ENCODE results near the gene ACBD4.
A peak's percentile ranks its signal among the peaks of the same experiment; 100 is the strongest.

ACBD4 gene

GRCh38 chr17:45132320-45132571 is 3.2 kb upstream of the ACBD4 start, which contains the start of gene PLCD3:
Gene PLCD3, minus strand, starts transcription at chr17:45132515. Its CDS starts 105 bp downstream, at chr17:45132410.
- TF ChIP-seq, protein P1, sequence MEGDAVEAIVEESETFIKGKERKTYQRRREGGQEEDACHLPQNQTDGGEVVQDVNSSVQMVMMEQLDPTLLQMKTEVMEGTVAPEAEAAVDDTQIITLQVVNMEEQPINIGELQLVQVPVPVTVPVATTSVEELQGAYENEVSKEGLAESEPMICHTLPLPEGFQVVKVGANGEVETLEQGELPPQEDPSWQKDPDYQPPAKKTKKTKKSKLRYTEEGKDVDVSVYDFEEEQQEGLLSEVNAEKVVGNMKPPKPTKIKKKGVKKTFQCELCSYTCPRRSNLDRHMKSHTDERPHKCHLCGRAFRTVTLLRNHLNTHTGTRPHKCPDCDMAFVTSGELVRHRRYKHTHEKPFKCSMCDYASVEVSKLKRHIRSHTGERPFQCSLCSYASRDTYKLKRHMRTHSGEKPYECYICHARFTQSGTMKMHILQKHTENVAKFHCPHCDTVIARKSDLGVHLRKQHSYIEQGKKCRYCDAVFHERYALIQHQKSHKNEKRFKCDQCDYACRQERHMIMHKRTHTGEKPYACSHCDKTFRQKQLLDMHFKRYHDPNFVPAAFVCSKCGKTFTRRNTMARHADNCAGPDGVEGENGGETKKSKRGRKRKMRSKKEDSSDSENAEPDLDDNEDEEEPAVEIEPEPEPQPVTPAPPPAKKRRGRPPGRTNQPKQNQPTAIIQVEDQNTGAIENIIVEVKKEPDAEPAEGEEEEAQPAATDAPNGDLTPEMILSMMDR (IDR thresholded peaks at IDR 0.05; ENCODE audit: low read length) = no peak
- no peak for TF ChIP-seq EZH2 (IDR thresholded peaks at IDR 0.05; ENCODE audit: borderline replicate concordance, low read length)
- H3K9me3 ChIP-seq (ENCODE audit: low read length) = no peaks in the 10 kb centered on the region
- no peaks in the 10 kb centered on the region for H3K27me3 ChIP-seq (ENCODE audit: insufficient read depth, low read length)
- no peaks in the 10 kb centered on the region for H3F3A ChIP-seq (ENCODE audit: insufficient read depth, low read length)
- peak within 1 kb of the TSS; percentile 65 for H3K4me3 ChIP-seq (ENCODE audit: low read depth, low read length, poor library complexity, severe bottlenecking)
- no peaks in the 10 kb centered on the region for H3K9me2 ChIP-seq (ENCODE audit: low read depth, low read length)
- peaks cover 17% of the 10 kb centered on the region for H3K4me1 ChIP-seq (ENCODE audit: insufficient read depth, low read length, severe bottlenecking)
- H3K27ac ChIP-seq (ENCODE audit: low read depth, low read length, poor library complexity, severe bottlenecking) = no peak within 1 kb of the TSS
- peak within 1 kb of the TSS; percentile 92 for H3K4me2 ChIP-seq (ENCODE audit: low read length)
- H2AFZ ChIP-seq (ENCODE audit: low read length) = no peak within 1 kb of the TSS
- H4K20me1 ChIP-seq (ENCODE audit: insufficient read depth, low read length) = no peaks in the 10 kb centered on the region
- no peaks in the 10 kb centered on the region for H3K79me2 ChIP-seq (ENCODE audit: insufficient read depth, low read length)
- peak within 1 kb of the TSS; percentile 51; the same call in 1 of the 2 replicates for H3K9ac ChIP-seq (ENCODE audit: low read length)
- H3K36me3 ChIP-seq (ENCODE audit: insufficient read depth, low read length) = no peaks in the 10 kb centered on the region

DNA sequence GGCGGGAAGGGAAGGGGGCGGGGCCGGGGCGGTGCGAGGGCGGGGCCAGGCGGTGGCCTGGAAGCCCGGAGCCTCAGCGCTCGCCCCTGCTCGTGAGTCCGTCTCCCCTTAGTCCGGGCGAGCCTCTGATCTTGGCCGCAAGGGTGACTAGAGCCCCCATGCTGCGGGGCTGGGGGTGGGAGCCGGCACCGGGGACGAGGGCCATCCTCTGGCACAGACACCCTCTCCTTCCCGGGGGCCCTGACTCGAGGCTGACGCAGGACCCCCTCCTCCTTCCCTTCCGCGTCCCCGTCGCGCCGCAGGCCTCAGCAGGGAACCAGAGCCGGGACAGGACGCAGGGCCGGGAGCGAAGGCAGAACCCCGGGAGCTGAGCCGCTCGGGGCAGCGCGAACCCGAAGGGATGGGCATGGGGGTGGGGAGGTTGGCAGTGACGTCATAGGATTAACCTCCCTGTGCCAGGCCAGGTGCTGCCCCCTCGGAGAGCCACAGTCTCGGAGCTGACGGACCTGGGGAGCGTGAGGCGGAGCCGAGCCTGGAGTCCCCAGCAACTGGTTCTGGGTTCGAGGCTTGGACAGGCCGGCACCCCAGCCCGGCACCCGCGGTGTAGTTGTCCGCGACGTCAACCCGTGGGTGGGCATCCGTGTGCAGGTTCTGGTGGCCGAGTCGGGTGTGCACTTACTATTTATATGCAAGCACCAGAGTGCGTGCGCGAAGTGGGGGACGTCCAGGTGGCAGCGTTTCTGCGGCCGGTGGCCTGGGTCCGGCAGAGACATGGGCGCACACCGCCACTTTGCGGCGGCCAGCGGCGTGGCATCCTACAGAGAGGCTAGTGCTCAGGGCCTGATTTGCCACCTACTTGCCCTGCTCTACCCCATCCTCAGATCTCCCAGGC is 2.7 kb upstream of the ACBD4 start:
- Histone ChIP-seq H3K27ac (ENCODE audit: low read depth, low read length, poor library complexity, severe bottlenecking) (no peak overlapping the region), H3K9me3 (ENCODE audit: low read length) (no peaks in the 10 kb centered on the region), H3K79me2 (ENCODE audit: insufficient read depth, low read length) (no peaks in the 10 kb centered on the region), H4K20me1 (ENCODE audit: insufficient read depth, low read length) (no peaks in the 10 kb centered on the region), H3K36me3 (ENCODE audit: insufficient read depth, low read length) (no peaks in the 10 kb centered on the region), H3K27me3 (ENCODE audit: insufficient read depth, low read length) (no peaks in the 10 kb centered on the region), H3K9ac (ENCODE audit: low read length) (peak overlapping the region; percentile 51; the same call in 1 of the 2 replicates), H2AFZ (ENCODE audit: low read length) (no peak overlapping the region), H3K4me2 (ENCODE audit: low read length) (peak overlapping the region; percentile 92), H3K9me2 (ENCODE audit: low read depth, low read length) (no peaks in the 10 kb centered on the region), H3K4me3 (ENCODE audit: low read depth, low read length, poor library complexity, severe bottlenecking) (peak overlapping the region; percentile 65), H3F3A (ENCODE audit: insufficient read depth, low read length) (no peaks in the 10 kb centered on the region), H3K4me1 (ENCODE audit: insufficient read depth, low read length, severe bottlenecking) (peaks cover 17% of the 10 kb centered on the region)
- TF ChIP-seq, protein P1 (IDR thresholded peaks at IDR 0.05; ENCODE audit: low read length) = peak; percentile 76
- TF ChIP-seq EZH2 (IDR thresholded peaks at IDR 0.05; ENCODE audit: borderline replicate concordance, low read length) = no peak

DNA sequence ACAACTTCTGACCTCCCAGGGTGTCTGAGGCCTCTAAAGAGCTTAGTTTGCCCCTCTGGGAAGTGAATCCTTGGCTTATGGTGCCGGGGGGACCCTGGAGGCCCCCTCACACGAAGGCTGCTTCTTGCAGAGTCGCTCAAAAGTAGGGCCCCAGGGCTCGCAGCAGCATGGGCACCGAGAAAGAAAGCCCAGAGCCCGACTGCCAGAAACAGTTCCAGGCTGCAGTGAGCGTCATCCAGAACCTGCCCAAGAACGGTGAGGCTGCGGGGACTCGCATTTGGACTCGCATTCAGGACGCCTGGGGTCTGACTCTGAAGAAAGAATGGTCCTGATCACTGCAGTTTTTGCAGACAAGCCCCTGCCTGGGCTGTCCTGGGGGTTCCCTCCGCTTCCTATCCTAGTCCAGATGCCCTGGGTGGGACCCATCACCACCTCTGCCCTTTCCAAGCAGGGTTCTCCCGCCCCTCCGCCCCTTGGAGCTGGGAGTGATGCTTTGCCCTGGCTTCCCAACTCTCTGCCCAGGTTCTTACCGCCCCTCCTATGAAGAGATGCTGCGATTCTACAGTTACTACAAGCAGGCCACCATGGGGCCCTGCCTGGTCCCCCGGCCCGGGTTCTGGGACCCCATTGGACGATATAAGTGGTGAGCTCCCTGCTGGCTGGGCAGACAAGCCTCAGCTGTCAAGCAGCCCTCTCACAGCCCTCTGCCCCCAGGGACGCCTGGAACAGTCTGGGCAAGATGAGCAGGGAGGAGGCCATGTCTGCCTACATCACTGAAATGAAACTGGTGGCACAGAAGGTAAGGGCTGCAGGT is 698 bp downstream of the ACBD4 start:
- H3K27me3 ChIP-seq (ENCODE audit: insufficient read depth, low read length) = no peaks in the 10 kb centered on the region
- H3K9me2 ChIP-seq (ENCODE audit: low read depth, low read length) = no peaks in the 10 kb centered on the region
- H3K36me3 ChIP-seq (ENCODE audit: insufficient read depth, low read length) = no peaks in the 10 kb centered on the region
- H3K27ac ChIP-seq (ENCODE audit: low read depth, low read length, poor library complexity, severe bottlenecking) = no peak overlapping the region
- H3K4me1 ChIP-seq (ENCODE audit: insufficient read depth, low read length, severe bottlenecking) = peaks cover 17% of the 10 kb centered on the region
- H3F3A ChIP-seq (ENCODE audit: insufficient read depth, low read length) = no peaks in the 10 kb centered on the region
- no peak overlapping the region for H2AFZ ChIP-seq (ENCODE audit: low read length)
- no peaks in the 10 kb centered on the region for H3K9me3 ChIP-seq (ENCODE audit: low read length)
- H3K4me2 ChIP-seq (ENCODE audit: low read length) = peak overlapping the region; percentile 83
- H4K20me1 ChIP-seq (ENCODE audit: insufficient read depth, low read length) = no peaks in the 10 kb centered on the region
- H3K4me3 ChIP-seq (ENCODE audit: low read depth, low read length, poor library complexity, severe bottlenecking) = peak overlapping the region; percentile 60
- TF ChIP-seq, protein P1 (IDR thresholded peaks at IDR 0.05; ENCODE audit: low read length) = no peak
- TF ChIP-seq EZH2 (IDR thresholded peaks at IDR 0.05; ENCODE audit: borderline replicate concordance, low read length) = no peak
- no peaks in the 10 kb centered on the region for H3K79me2 ChIP-seq (ENCODE audit: insufficient read depth, low read length)
- peak overlapping the region; percentile 60 for H3K9ac ChIP-seq (ENCODE audit: low read length)
